GM19025 (cell line): ENCODE data around the gene GPR107.

Experiments
- ATAC-seq: cut with Tn5 transposase; IDR thresholded peaks from one replicate; pipeline ENCODE4 v1.9.1; 2021; ENCODE audit warnings: mild to moderate bottlenecking, low read depth, moderate library complexity; ENCODE audit not compliant: unreplicated experiment

Gene GPR107

GRCh38 chr9:130128733-130129431 lies 75.2 kb downstream of the GPR107 start:
- ATAC-seq = no peak

- ATAC-seq = no peak
Observed at GRCh38 chr9:130129432-130130061, 75.8 kb downstream of the GPR107 start.

DNA sequence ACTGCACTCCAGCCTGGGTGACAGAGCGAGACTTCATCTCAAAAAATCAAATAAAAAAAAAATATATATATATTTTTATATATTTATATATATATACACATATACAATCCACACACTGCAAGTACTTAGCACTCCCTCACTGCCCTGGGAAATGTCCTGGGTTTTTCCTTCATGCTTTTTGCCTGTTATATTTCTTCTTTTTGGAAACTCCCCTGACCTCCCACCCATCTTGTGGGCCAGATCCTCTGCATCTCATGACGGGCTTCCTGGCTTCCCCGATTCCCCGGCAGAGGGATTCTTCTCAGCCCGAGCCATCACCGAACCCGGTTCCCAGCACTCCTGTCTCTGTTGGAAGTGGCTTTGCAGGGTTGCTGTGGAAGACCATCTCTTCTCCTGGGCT lies 79.0 kb downstream of the GPR107 start:
- ATAC-seq = no peak

DNA sequence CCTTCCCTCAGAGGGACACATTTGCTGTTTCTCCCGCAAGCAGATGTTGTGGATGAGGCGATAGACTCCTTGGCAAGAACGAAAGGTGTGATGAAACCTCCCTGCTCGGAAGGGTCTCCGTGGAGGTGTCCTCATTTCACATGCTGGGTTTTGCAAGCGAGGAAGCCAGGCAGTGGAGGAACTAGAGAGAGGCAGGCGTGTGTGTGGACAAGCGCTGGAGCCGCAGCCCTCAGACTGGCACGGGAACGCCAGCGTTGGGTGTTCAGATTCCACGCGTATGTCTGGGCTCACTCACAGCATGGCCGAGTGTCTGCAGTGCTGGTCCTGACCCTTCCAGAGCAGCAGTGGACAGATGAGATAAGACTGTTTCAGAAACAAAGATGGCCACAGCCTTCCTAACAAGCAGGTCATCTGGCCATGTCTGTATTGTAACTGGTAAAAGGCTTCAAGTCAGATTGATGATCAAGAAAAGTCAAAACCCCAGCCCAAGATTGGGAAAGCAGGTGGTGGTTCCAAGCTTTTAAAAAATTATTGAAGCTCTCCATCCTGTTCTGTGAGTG lies 83.5 kb downstream of the GPR107 start:
- no peak for ATAC-seq

DNA sequence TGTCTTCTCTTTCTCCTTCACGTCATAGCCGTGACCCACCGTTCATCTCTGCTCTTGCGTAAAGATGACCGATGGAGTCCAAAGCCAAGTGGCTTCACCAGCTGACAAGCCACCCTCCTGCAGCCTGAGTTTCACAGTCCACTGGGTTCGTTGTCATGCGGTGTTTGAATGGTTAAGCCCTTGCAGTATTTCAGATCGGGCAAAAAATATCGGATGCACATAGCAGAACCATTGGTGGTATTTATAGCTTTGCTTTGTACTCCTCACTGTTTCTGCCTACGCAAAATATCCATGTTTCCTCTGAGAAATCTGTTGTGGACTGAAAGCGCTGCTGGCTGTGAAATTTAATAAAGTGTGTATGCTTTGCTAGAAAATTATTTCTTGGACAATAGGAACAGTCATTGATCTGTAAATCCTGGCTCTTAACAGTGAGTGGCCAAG lies 84.0 kb downstream of the GPR107 start:
- no peak for ATAC-seq

DNA sequence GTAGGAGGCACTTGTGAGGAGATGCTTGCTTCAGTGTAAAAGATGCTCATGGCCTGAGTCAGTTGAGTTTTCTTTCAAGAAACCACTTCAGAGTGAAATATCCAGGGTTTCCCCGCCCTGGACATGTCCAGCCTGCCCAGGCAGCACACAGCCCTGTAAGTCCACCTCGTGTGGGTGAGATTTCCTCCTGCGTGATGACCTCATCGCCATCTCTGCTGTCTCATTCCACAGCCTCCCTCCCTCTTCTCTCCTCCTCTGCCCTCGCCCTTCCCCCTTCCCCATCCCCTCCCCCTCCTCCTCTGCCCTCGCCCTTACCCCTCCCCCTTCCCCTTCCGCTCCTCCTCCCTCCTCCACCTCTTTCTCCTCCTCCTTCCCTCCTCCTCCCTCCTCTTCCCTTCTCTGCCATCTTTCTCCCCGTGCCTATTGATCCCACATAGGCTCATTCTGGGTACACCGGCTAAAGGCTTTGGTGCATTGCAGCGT lies 84.5 kb downstream of the GPR107 start:
- ATAC-seq = no peak

GRCh38 chr9:130138791-130139190 lies 85.1 kb downstream of the GPR107 start:
- ATAC-seq = no peak

- ATAC-seq = no peak
Observed at GRCh38 chr9:130139251-130139650, 85.5 kb downstream of the GPR107 start.

DNA sequence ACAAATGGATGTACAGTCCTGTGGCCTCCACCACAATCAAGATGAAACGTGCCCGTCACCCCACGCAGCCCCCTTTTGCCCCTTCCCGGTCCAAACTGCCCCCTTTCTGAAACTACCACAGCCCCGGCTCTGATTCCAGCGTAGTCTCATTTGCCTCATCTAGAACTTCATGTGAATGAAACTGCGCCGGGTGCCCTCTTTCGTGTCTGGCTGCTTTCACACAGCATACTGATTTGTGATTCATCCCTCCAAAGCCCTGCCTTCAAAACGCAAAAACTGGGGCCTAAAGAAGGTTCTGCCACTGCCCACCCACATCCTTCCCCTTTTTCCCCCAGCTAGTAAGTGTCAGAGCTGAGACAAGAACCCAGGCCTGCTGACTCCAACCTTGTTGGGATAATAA lies 87.0 kb downstream of the GPR107 start:
- no peak for ATAC-seq

GRCh38 chr9:130142056-130142455 lies 88.3 kb downstream of the GPR107 start:
- no peak for ATAC-seq

GRCh38 chr9:130142641-130143040 lies 88.9 kb downstream of the GPR107 start:
- no peak for ATAC-seq

DNA sequence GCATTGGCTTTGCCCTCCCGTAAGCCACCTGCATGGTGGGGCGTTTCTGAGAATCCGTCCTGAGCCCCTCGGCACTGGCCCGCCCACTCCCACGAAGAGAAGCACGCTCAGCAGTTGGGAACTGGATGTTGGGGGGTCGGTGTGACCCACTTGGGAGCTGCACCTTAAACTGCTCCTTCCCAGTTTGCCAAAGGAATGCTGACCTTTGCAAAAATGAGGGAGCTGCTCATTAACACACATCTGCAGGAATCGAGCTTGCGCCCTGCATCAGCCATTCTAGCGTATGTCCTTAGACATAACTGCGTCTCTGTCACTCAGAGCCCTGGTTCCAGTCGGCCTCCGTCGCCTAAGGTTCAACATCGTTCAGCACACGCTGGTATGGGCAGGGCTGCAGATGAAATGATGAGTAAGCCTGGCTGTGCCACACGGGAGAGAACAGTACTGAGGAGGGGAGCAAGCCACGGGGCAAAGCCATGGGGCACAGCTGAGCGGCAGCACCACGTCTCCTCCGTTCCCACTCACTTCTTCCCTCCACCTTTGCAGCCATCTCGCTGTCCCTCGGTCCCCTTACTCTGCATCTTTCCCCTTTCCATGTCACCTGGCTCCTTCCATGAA lies 89.7 kb downstream of the GPR107 start:
- no peak for ATAC-seq

- no peak for ATAC-seq
Observed at GRCh38 chr9:130143958-130144366, 90.3 kb downstream of the GPR107 start.

- ATAC-seq = no peak
Observed at GRCh38 chr9:130144703-130145102, 91.0 kb downstream of the GPR107 start.

DNA sequence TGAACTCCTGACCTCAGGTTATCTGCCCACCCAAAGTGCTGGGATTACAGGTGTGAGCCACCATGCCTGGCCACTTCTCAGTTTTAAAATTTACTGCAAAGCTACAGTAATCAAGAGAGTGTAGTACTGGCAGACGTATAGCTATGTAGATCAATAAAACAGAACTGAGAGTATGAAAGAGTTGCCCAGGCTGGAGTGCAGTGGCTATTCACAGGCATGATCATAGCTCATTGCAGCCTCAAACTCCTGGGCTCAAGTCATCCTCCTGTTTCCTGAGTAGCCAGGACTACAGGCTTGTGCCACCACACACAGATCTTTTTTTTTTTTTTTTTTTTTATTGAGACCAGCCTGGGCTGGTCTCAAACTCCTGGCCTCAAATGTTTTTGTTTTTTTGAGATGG lies 92.0 kb downstream of the GPR107 start:
- no peak for ATAC-seq

DNA sequence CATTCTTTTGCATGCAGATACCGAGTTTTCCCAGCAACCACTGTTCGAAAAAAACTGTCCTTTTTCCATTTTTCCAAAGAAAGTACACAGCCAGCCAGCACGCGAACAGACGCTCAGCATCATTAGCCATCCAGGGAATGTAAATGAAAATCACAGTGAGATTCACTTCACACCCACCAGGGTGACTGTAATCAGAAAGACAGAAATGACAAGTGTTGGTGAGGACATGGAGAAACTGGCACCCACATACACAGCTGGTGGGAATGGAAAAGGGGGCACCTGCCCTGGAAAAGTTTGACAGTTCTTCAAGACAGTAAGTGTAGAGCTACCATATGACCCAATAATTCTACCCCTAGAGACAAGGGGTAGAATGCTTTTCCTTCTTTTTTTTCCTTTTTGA lies 93.5 kb downstream of the GPR107 start:
- ATAC-seq = no peak

- ATAC-seq = no peak
Observed at GRCh38 chr9:130147910-130148309, 94.2 kb downstream of the GPR107 start.

DNA sequence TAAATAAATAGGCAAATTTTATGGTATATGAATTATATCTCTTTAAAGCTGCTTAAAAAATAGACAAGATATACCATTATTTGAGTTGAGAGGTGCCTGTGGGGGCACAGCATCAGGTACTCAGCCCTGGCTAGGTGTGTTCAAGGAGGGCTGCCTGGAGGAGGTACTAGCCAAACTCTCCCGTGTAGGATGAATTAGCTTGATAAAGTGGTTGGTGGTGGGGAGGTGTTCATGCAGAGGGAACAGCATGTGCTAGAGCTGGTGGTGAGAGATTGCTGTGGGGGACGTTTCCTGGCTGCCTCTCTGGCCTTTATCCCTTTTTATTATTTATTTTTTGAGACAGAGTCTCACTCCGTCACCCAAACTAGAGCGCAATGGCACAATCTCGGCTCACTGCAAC lies 95.3 kb downstream of the GPR107 start:
- no peak for ATAC-seq

- no peak for ATAC-seq
Observed at GRCh38 chr9:130149654-130150286, 96.1 kb downstream of the GPR107 start.

DNA sequence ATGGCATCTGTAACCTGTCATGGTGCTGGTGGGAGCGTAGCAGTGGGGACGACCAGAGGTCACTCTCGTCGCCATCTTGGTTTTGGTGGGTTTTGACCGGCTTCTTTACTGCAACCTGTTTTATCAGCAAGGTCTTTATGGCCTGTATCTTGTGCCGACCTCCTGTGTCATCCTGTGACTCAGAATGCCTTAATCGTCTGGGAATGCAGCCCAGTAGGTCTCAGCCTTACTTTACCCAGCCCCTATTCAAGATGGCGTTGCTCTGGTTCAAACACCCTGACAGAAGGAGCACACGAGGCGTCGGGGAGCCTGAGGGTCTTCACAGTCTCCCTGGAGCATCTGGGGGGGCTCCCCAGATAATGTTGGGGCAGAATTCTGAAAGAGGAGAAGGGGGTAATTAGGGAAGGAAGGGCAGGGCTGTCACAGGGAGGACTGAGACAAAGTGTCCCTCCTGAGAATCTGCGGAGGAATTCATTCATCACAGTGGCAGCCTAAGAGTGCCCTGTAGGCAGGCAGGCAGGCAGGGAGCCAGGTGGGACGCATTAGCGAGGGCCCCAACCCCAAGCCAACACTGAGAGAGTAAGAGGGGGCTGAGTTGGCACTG lies 97.2 kb downstream of the GPR107 start:
- no peak for ATAC-seq

- no peak for ATAC-seq
Observed at GRCh38 chr9:130154816-130155215, 101.1 kb downstream of the GPR107 start.
